ENCODE data around the gene CAMK1D.

The CAMK1D gene

GRCh38 chr10:12579954-12580858, 230.9 kb downstream of the CAMK1D start:
- H3K4me3 Mint-ChIP-seq = peak overlapping the region in 1 of 2 donors; percentile 23
- DNase-seq = no peak
- no peaks in the 10 kb centered on the region for H3K27me3 Mint-ChIP-seq
- peak; percentile 41 to 58 for ATAC-seq (replicated peaks)
- peak overlapping the region; percentile 63 for H3K27ac Mint-ChIP-seq
- H3K36me3 Mint-ChIP-seq = peaks cover 41 to 59% of the 10 kb centered on the region in 2 donors
- H3K4me1 Mint-ChIP-seq = peaks cover 29 to 58% of the 10 kb centered on the region in 2 donors
- H3K9me3 Mint-ChIP-seq = peaks cover 7 to 8% of the 10 kb centered on the region in 2 donors

DNA sequence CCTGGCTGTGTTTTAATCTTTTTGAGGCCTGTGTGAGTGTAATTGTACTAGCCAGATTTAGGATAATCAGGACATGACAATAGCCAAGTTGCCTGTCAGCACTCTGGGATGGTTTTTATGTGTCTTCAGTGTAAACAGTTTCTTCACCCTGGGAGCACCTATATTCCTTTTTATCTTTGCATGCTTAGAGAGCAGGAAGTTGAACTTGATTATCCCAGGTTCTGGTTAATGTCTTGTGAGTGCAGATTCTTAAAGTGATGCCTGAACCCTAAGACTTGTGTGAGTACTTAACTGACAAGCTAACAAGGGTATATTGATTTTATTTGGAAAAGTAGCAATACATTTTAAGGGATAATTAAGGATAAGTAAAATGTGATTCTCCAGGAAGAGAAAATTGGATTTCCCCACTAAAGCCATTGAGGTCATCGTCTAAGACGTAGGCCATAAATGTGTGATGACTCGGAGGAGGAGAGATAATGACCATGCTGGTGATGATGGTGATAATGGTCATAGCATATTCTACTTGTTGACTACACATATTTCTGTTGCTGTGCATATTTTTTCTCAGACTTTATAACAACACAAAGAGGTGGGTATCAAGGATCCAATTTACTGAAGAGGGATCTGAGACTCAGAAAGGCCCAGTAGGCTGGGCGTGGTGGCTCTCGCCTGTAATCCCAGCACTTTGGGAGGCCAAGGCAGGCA, 234.7 kb downstream of the CAMK1D start:
- Mint-ChIP-seq H3K9me3 (peaks cover 8 to 9% of the 10 kb centered on the region in 2 donors), H3K27ac (peak overlapping the region; percentile 14), H3K36me3 (peaks cover 32 to 48% of the 10 kb centered on the region in 2 donors), H3K27me3 (no peaks in the 10 kb centered on the region), H3K4me1 (peaks cover 36 to 77% of the 10 kb centered on the region in 2 donors), H3K4me3 (no peak overlapping the region)
- DNase-seq (no peak), ATAC-seq (replicated peaks) (no peak)

DNA sequence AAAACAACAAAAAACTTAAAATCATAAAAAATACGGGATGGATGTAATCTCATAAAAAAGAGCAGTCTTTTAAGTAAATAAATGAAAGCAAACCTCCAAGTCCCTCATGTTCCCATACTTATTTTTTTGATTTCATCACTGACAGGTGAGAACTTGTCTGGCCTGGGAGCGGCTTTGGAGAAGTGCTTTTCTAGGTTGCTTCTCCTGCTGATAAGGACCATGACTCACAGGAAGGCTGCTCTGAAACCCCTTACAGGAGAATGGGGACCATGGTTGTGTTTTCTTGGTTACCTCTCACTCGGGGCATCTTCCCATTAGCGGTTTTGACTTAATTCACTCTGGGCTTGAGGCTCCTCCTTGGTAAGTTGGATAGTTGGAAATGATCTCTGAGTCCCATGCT, 237.4 kb downstream of the CAMK1D start:
- no peak overlapping the region for H3K27ac Mint-ChIP-seq

GRCh38 chr10:12587451-12587888, 238.1 kb downstream of the CAMK1D start:
- Mint-ChIP-seq H3K4me3 (no peak overlapping the region), H3K36me3 (peaks cover 23 to 24% of the 10 kb centered on the region in 2 donors), H3K27me3 (no peaks in the 10 kb centered on the region), H3K9me3 (peaks cover 0 to 2% of the 10 kb centered on the region in 2 donors), H3K4me1 (peaks cover 22 to 53% of the 10 kb centered on the region in 2 donors), H3K27ac (no peak overlapping the region)
- no peak for DNase-seq
- ATAC-seq (replicated peaks) = no peak

More for the DNA sequence above, 237.4 kb downstream of the CAMK1D start:
- Mint-ChIP-seq H3K36me3 (peaks cover 30 to 31% of the 10 kb centered on the region in 2 donors), H3K4me1 (peaks cover 25 to 60% of the 10 kb centered on the region in 2 donors), H3K9me3 (peaks cover 1 to 4% of the 10 kb centered on the region in 2 donors), H3K27me3 (no peaks in the 10 kb centered on the region), H3K4me3 (no peak overlapping the region)
- ATAC-seq (replicated peaks) = no peak
- no peak for DNase-seq

- Mint-ChIP-seq H3K27me3 (no peaks in the 10 kb centered on the region), H3K9me3 (peaks cover 0 to 2% of the 10 kb centered on the region in 2 donors), H3K4me1 (peaks cover 26 to 46% of the 10 kb centered on the region in 2 donors), H3K36me3 (peaks cover 19 to 23% of the 10 kb centered on the region in 2 donors), H3K27ac (peak overlapping the region; percentile 51), H3K4me3 (peak overlapping the region; percentile 60 to 72)
- DNase-seq = no peak
- peak in 1 of 2 donors; percentile 34 for ATAC-seq (replicated peaks)
Measured at GRCh38 chr10:12588091-12588860, 238.9 kb downstream of the CAMK1D start.

DNA sequence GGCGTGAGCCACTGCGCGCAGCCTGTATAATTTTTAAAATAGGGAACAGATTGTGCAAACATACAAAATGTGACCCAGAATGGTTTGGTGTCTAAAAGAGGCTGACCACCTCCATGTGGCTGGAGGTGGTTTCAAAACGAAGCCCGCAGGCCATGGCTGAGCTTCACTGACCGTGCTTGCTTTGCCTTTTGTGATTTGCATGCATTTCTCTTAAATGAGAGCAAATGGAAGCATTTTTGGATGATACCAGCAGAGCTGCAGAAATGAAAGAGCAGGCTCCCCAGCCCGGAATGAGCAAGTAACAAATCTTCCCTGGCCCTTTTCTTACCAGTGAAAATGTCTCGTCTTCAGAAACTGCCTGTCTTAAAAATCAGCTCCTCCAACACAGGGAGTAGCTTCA, 239.9 kb downstream of the CAMK1D start:
- H3K4me1 Mint-ChIP-seq = peaks cover 30 to 46% of the 10 kb centered on the region in 2 donors

GRCh38 chr10:12589791-12590190, 240.4 kb downstream of the CAMK1D start:
- Mint-ChIP-seq H3K9me3 (peaks cover 2 to 3% of the 10 kb centered on the region in 2 donors), H3K27me3 (no peaks in the 10 kb centered on the region), H3K4me3 (no peak overlapping the region), H3K4me1 (peaks cover 34 to 48% of the 10 kb centered on the region in 2 donors), H3K36me3 (peaks cover 20 to 27% of the 10 kb centered on the region in 2 donors), H3K27ac (no peak overlapping the region)
- DNase-seq (no peak), ATAC-seq (replicated peaks) (no peak)

More for the DNA sequence above, 239.9 kb downstream of the CAMK1D start:
- H3K27ac Mint-ChIP-seq = no peak overlapping the region
- H3K36me3 Mint-ChIP-seq = peaks cover 19 to 26% of the 10 kb centered on the region in 2 donors
- no peak for DNase-seq
- no peak for ATAC-seq (replicated peaks)
- peaks cover 2 to 3% of the 10 kb centered on the region in 2 donors for H3K9me3 Mint-ChIP-seq
- no peaks in the 10 kb centered on the region for H3K27me3 Mint-ChIP-seq
- H3K4me3 Mint-ChIP-seq = no peak overlapping the region

- DNase-seq (no peak), ATAC-seq (replicated peaks) (no peak)
- H3K27ac Mint-ChIP-seq = peak overlapping the region; percentile 14
- no peak overlapping the region for H3K4me3 Mint-ChIP-seq
- H3K4me1 Mint-ChIP-seq = peaks cover 42 to 60% of the 10 kb centered on the region in 2 donors
- H3K36me3 Mint-ChIP-seq = peaks cover 19 to 32% of the 10 kb centered on the region in 2 donors
- peaks cover 7% of the 10 kb centered on the region in 2 donors for H3K9me3 Mint-ChIP-seq
- H3K27me3 Mint-ChIP-seq = no peaks in the 10 kb centered on the region
Measured at GRCh38 chr10:12590675-12591659, 241.6 kb downstream of the CAMK1D start.

- H3K36me3 Mint-ChIP-seq = peaks cover 19 to 36% of the 10 kb centered on the region in 2 donors
- DNase-seq (no peak), ATAC-seq (replicated peaks) (no peak)
- H3K27me3 Mint-ChIP-seq = no peaks in the 10 kb centered on the region
- H3K4me1 Mint-ChIP-seq = peaks cover 36 to 58% of the 10 kb centered on the region in 2 donors
- H3K27ac Mint-ChIP-seq = no peak overlapping the region
- peaks cover 7% of the 10 kb centered on the region in 2 donors for H3K9me3 Mint-ChIP-seq
- no peak overlapping the region for H3K4me3 Mint-ChIP-seq
Measured at GRCh38 chr10:12592967-12593366, 243.6 kb downstream of the CAMK1D start.

DNA sequence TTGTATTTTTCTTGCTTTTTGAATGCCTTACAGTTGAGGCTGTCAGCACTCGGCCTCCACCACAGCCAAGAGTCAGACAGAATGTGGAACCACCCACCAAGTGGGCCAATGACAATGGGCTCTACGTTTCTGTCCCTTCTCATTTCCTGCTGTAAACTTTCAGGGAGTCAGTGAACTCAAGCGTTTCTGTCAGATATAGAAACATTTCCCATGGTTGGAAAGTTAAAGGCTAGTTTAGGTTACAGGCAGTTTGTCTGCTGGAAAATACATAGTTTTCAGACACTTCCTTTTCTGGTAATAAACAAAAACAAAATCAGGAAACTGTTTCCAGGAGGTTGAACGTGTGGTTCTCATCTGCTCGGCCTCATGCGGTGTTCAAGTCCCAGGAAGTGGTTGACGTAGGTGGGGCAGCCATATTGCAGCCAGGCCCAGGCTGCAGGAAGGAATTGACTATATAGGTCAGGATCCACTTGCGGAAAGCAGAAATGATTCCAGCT, 245.1 kb downstream of the CAMK1D start:
- Mint-ChIP-seq H3K9me3 (peaks cover 7% of the 10 kb centered on the region in 2 donors), H3K27me3 (no peaks in the 10 kb centered on the region), H3K4me1 (peaks cover 37 to 60% of the 10 kb centered on the region in 2 donors), H3K27ac (peak overlapping the region; percentile 86), H3K4me3 (peak overlapping the region in 1 of 2 donors; percentile 25), H3K36me3 (peaks cover 21 to 48% of the 10 kb centered on the region in 2 donors)
- DNase-seq (no peak), ATAC-seq (replicated peaks) (peak; percentile 76 to 79)

DNA sequence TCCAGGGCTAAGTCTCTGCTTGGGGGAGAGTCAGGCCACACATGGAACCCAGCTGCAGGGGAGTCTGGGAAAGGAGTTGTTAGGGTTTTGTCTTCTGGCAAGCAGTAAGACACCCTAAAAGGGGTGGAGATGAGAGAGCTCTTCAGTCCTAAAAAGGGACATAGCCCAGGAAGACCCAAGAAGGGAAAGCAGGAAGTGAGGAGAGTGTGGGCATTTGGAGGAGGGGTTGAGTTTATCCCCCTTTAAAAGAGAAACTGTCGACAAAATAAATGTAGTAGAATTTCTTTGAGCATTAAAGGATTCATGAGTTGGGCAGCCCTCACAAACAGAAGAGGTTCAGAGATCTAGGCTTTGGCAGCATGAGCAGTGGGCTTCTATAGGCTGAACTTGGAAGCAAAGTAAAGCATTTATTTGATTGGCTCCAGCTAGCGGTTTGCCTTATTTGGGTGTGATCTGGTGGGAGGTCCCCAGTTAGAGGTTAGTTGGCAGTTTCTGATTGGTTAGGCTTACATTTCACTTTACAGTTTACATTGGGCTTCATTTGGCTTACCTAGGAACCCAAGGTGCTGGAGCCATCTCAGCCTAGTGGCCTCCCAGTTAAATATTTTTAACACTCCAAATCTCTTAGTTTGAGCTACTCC, 246.7 kb downstream of the CAMK1D start:
- DNase-seq (no peak), ATAC-seq (replicated peaks) (peak in 1 of 2 donors; percentile 40)
- H3K27me3 Mint-ChIP-seq = no peaks in the 10 kb centered on the region
- peaks cover 40 to 62% of the 10 kb centered on the region in 2 donors for H3K4me1 Mint-ChIP-seq
- H3K27ac Mint-ChIP-seq = peak overlapping the region; percentile 91
- H3K9me3 Mint-ChIP-seq = peaks cover 7% of the 10 kb centered on the region in 2 donors
- peaks cover 22 to 53% of the 10 kb centered on the region in 2 donors for H3K36me3 Mint-ChIP-seq
- no peak overlapping the region for H3K4me3 Mint-ChIP-seq

GRCh38 chr10:12597176-12597575, 247.8 kb downstream of the CAMK1D start:
- Mint-ChIP-seq H3K4me1 (peaks cover 38 to 62% of the 10 kb centered on the region in 2 donors), H3K36me3 (peaks cover 22 to 53% of the 10 kb centered on the region in 2 donors), H3K9me3 (peaks cover 7% of the 10 kb centered on the region in 2 donors), H3K4me3 (no peak overlapping the region), H3K27ac (peak overlapping the region; percentile 85), H3K27me3 (no peaks in the 10 kb centered on the region)
- DNase-seq (no peak), ATAC-seq (replicated peaks) (no peak)
